Right atrium auricular region (tissue), 2 donors: ENCODE data around the gene C11orf24. TPM values are rescaled to one million over a fixed set of nuclear protein-coding genes. Genes with fewer than 3 reads are reported as not detected.

ENCODE experiments used
- DNase-seq: peaks from one replicate; pipeline ENCODE4 v3.0.0-alpha.2; 2019; ENCODE audit warnings: low spot score
- H3K27ac ChIP-seq, 2 donors: fragments of 200-600 bp; sonication (generic); 1 replicate in 1 of 2; 2 replicates in 1 of 2; pipeline ENCODE4 v1.5.1; 2016 to 2019
- H3K27me3 ChIP-seq, 2 donors: fragments of 200-600 bp; sonication (generic); one replicate each; pipeline versions ENCODE4 v1.5.1 to v1.6.0; 2017 to 2019
- H3K36me3 ChIP-seq: fragments of 200-600 bp; sonication (generic); one replicate; pipeline ENCODE4 v1.5.1; 2016
- H3K4me1 ChIP-seq, 2 donors: fragments of 200-600 bp; sonication (generic); one replicate each; pipeline versions ENCODE4 v1.5.1 to v1.6.0; 2017 to 2019
- H3K4me3 ChIP-seq, 2 donors: fragments of 200-600 bp; sonication (generic); 1 replicate in 1 of 2; 2 replicates in 1 of 2; pipeline ENCODE4 v1.5.1; 2017 to 2019; ENCODE audit warnings: mild to moderate bottlenecking in 1 of 2, moderate library complexity in 1 of 2
- H3K9me3 ChIP-seq, 2 donors: fragments of 200-600 bp; sonication (generic); one replicate each; pipeline ENCODE4 v1.5.1; 2019
- total RNA-seq, 2 donors: library from RNA; depleted of rRNA; stranded (reverse); fragments of >200 nt; gene quantifications; one replicate each; pipeline ENCODE4 v1.1.0, GENCODE V29; 2016
- TF ChIP-seq, protein P1 (sequence below), 2 donors: fragments of 200-600 bp; sonication (generic); IDR thresholded peaks; one replicate each; pipeline ENCODE4 v1.5.1; 2019; ENCODE audit warnings: antibody characterized with exemption in 2 of 2

The C11orf24 gene
- total RNA-seq, 2 donors from 2014 or later, result 20.4 to 21.3 TPM

DNA sequence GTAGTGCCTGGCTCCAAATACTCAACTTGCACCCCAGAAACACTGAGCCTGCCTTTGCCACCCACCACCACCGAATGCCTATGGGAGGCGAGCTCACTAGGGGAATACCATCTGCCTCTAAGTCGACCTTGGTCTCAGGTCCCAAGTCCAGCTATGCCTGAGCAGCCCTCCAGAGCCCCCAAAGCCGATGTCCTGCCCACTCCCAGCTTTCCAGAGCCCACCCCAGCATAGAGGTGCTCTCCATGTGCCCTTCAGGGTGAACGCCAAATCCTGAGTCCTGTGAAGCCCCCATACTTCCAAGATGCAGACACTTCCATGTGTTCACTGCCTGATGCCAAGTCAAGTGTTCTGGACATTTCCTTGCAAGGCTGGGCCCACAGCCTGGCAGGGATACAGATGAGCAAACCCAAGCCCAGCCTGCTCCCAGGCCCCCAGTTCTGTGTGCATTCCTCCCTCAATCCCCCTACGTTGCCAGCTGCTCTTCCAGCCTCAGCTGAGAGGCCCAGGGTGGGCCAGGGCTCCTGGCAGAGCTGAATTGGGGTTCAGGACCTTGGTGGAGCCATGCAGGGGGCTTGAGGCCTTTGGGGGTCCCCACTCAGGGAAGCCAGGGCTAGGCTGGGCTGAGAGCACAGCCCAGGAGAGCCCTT, 56.1 kb downstream of the C11orf24 start:
- H3K27ac ChIP-seq, result peak overlapping the region; percentile 61 to 62

DNA sequence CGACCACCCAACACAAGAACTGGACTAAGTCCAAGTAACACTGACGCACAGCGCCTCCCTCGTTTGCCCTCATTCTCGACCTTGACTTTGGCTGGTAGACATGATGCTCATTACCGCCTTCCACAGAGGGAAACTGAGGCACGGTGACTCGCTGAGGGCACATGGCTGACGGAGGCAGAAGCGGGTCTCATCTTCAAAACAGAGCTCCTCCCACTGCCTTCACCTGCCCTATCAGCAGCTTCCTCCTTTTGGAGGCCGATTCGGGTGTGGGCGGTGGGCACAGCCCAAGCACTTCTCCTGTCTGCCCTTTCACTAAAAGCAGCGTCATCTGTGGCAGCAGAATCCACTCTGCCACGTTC, 56.7 kb downstream of the C11orf24 start:
- Histone ChIP-seq H3K27ac (peak overlapping the region in 1 of 2 donors; percentile 97), H3K4me3 (no peak overlapping the region), H3K27me3 (no peaks in the 10 kb centered on the region), H3K4me1 (peaks cover 0 to 40% of the 10 kb centered on the region in 2 donors), H3K36me3 (no peaks in the 10 kb centered on the region), H3K9me3 (no peaks in the 10 kb centered on the region)
- DNase-seq, result no peak
- TF ChIP-seq, protein P1, sequence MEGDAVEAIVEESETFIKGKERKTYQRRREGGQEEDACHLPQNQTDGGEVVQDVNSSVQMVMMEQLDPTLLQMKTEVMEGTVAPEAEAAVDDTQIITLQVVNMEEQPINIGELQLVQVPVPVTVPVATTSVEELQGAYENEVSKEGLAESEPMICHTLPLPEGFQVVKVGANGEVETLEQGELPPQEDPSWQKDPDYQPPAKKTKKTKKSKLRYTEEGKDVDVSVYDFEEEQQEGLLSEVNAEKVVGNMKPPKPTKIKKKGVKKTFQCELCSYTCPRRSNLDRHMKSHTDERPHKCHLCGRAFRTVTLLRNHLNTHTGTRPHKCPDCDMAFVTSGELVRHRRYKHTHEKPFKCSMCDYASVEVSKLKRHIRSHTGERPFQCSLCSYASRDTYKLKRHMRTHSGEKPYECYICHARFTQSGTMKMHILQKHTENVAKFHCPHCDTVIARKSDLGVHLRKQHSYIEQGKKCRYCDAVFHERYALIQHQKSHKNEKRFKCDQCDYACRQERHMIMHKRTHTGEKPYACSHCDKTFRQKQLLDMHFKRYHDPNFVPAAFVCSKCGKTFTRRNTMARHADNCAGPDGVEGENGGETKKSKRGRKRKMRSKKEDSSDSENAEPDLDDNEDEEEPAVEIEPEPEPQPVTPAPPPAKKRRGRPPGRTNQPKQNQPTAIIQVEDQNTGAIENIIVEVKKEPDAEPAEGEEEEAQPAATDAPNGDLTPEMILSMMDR (IDR thresholded peaks at IDR 0.05), result no peak

More for the DNA sequence above, 56.1 kb downstream of the C11orf24 start:
- H3K9me3 ChIP-seq, result no peaks in the 10 kb centered on the region
- TF ChIP-seq, protein P1 (IDR thresholded peaks at IDR 0.05), result no peak
- H3K27me3 ChIP-seq, result no peaks in the 10 kb centered on the region
- H3K4me1 ChIP-seq, result peaks cover 0 to 37% of the 10 kb centered on the region in 2 donors
- H3K36me3 ChIP-seq, result no peaks in the 10 kb centered on the region
- H3K4me3 ChIP-seq, result no peak overlapping the region
- DNase-seq, result no peak

DNA sequence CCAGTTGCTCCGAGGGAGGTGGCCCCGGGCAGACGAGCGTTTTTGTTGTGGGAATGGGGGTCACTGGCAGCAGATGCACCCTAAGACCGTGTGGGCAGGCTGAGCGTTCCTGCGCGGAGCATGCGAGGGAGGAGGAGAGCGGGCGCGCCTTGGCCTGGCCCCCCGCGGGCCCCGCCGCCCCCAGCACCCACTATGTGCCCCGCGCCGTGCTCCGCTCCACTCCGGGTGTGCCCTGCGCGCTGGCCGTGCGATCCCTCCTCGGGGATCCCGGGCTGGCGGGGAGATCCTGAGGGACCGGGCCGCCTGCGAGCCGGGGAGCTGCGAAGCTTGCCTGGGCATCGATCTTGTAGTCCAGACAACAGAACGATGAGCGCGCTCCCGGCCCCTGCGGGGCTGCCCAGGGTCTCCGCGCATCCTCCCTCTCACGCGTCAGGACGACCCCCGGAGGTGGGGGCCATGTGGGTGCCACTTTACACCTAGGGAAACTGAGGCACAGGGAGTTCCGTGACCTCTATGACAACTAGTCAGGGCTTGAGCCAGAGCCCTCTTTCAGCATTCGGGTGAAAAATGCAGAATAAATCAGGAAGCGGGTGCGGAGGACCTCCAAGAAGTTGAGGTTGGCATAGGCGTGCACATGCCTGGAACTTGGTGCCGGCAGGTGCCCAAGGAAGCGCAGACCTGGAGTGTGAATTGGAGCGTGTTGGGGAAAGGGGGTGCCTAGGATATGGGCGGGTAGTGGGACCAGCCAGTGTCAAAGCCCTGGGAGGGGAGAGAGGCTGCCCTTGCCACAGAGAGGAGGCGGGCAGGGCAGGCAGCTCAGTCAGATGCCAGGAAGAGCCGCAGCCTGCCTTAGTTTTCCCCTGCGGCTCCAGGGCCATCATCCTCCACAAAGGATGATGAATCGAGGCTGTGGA, 57.3 kb downstream of the C11orf24 start:
- no peaks in the 10 kb centered on the region for H3K36me3 ChIP-seq
- H3K9me3 ChIP-seq, result no peaks in the 10 kb centered on the region
- peak overlapping the region; percentile 80 to 88 for H3K4me3 ChIP-seq
- H3K4me1 ChIP-seq, result peaks cover 0 to 46% of the 10 kb centered on the region in 2 donors
- H3K27ac ChIP-seq, result peak overlapping the region; percentile 97 to 98
- no peaks in the 10 kb centered on the region for H3K27me3 ChIP-seq
- DNase-seq, result no peak
- TF ChIP-seq, protein P1 (IDR thresholded peaks at IDR 0.05), result no peak

DNA sequence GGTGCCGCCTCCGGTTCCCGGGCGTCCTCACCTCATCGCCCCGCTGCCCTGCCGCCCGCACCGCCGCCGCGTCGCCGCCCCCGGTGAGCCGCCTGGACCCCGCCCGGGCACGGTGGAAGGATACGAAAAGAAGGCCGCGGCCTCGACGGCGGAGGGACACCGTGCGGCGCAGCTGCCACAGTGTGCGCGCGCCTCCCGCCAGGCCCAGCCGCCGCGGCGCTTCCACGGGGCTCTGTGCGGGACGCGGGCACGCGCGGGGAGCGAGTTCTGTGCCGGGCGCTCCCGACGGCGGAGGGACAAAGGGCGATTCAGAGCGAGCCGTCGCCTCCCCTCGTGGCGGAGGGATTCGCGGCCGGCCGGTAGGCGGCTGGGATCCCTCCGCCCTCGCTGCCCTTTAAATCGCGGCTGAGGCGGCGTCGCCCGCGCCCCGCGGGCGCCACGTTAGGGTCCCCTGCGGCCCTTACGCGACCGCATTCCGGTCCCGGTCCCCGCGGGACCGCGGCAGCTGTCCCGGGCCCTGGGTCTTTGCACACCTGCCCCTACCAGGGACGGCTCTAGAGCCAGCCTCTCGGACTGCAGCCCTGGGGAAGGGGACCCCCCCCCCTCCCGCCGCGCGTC, 58.1 kb downstream of the C11orf24 start:
- Histone ChIP-seq H3K4me3 (peak overlapping the region; percentile 80 to 88), H3K27ac (peak overlapping the region; percentile 97 to 98), H3K36me3 (no peaks in the 10 kb centered on the region), H3K9me3 (no peaks in the 10 kb centered on the region), H3K4me1 (peaks cover 0 to 54% of the 10 kb centered on the region in 2 donors), H3K27me3 (no peaks in the 10 kb centered on the region)
- TF ChIP-seq, protein P1 (IDR thresholded peaks at IDR 0.05), result no peak
- DNase-seq, result peak; percentile 79

DNA sequence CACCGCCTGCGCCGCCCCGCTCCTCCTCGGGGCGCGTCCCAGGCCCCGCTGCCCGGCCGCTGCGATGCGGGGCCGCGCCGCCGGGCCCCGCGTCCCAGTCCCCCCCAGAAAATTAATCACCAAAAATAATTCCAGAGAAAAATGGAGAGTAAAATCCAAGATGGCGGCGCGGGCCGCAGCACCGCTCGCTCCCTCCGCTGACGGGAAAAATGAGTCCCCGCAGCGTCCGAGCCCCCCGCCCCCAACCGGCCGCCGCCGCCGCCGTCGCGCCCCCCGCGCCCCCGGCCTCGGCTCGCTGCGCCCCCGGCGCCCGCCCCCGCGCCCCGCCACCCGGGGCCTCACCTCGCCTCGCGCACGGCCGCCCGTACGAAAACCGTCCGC, 58.6 kb downstream of the C11orf24 start, which contains the start of gene KMT5B:
TSS of gene KMT5B (minus strand) at position 162 of the 381 bp plus-strand sequence. CDS start 23,220 bp downstream, outside the sequence.
- peaks cover 0 to 56% of the 10 kb centered on the region in 2 donors for H3K4me1 ChIP-seq
- no peaks in the 10 kb centered on the region for H3K9me3 ChIP-seq
- peak within 1 kb of the TSS; percentile 97 to 98 for H3K27ac ChIP-seq
- TF ChIP-seq, protein P1 (IDR thresholded peaks at IDR 0.05), result no peak
- H3K27me3 ChIP-seq, result no peaks in the 10 kb centered on the region
- DNase-seq, result no peak
- H3K36me3 ChIP-seq, result no peaks in the 10 kb centered on the region
- H3K4me3 ChIP-seq, result peak within 1 kb of the TSS; percentile 80 to 88
